ENCODE data around the gene BATF. TPM values are rescaled to one million over a fixed set of nuclear protein-coding genes. Genes with fewer than 3 reads are reported as not detected.
A peak's percentile ranks its signal among the peaks of the same experiment; 100 is the strongest.

The BATF gene
- total RNA-seq, 4 donors from 2014 or later = 3.1 to 28.1 (median 5.9) TPM; not detected in 1

- H3K4me1 ChIP-seq = peaks cover 0 to 12% (median 6%) of the 10 kb centered on the region in 4 donors
- no peaks in the 10 kb centered on the region for H3K36me3 ChIP-seq
- no peak for TF ChIP-seq POLR2A (IDR thresholded peaks at IDR 0.05)
- TF ChIP-seq CTCF (IDR thresholded peaks at IDR 0.05) = no peak
- H3K9me3 ChIP-seq = no peaks in the 10 kb centered on the region
- no peak overlapping the region for H3K4me3 ChIP-seq
- no peaks in the 10 kb centered on the region for H3K27me3 ChIP-seq
- no peak for DNase-seq
- H3K27ac ChIP-seq = peak overlapping the region; percentile 22 to 90 (median 66)
Observed at GRCh38 chr14:75537071-75537470, 14.8 kb downstream of the BATF start.

GRCh38 chr14:75539162-75539560, 16.9 kb downstream of the BATF start:
- TF ChIP-seq POLR2A (IDR thresholded peaks at IDR 0.05) (no peak), CTCF (IDR thresholded peaks at IDR 0.05) (no peak)
- Histone ChIP-seq H3K27me3 (no peaks in the 10 kb centered on the region), H3K4me3 (no peak overlapping the region), H3K4me1 (peaks cover 2 to 25% (median 14%) of the 10 kb centered on the region in 4 donors), H3K9me3 (no peaks in the 10 kb centered on the region), H3K27ac (peak overlapping the region in 2 of 4 donors; percentile 34 to 77), H3K36me3 (no peaks in the 10 kb centered on the region)
- DNase-seq = no peak

- Histone ChIP-seq H3K9me3 (no peaks in the 10 kb centered on the region), H3K36me3 (no peaks in the 10 kb centered on the region), H3K27ac (peak overlapping the region in 3 of 4 donors; percentile 12 to 77 (median 47)), H3K27me3 (no peaks in the 10 kb centered on the region), H3K4me3 (no peak overlapping the region), H3K4me1 (peaks cover 2 to 25% (median 14%) of the 10 kb centered on the region in 4 donors)
- peak in 2 of 3 donors; percentile 61 to 68 for DNase-seq
- TF ChIP-seq POLR2A (IDR thresholded peaks at IDR 0.05) (no peak), CTCF (IDR thresholded peaks at IDR 0.05) (no peak)
Observed at GRCh38 chr14:75539561-75540478, 17.6 kb downstream of the BATF start.

- Histone ChIP-seq H3K4me3 (no peak overlapping the region), H3K4me1 (peaks cover 0 to 25% (median 14%) of the 10 kb centered on the region in 4 donors), H3K9me3 (no peaks in the 10 kb centered on the region), H3K27me3 (no peaks in the 10 kb centered on the region), H3K36me3 (no peaks in the 10 kb centered on the region), H3K27ac (peak overlapping the region in 3 of 4 donors; percentile 12 to 77 (median 47))
- TF ChIP-seq CTCF (IDR thresholded peaks at IDR 0.05) (no peak), POLR2A (IDR thresholded peaks at IDR 0.05) (no peak)
- no peak for DNase-seq
Observed at GRCh38 chr14:75540479-75540851, 18.2 kb downstream of the BATF start.

- Histone ChIP-seq H3K4me1 (peaks cover 0 to 24% (median 11%) of the 10 kb centered on the region in 4 donors), H3K36me3 (no peaks in the 10 kb centered on the region), H3K27ac (peak overlapping the region; percentile 68 to 77 (median 76)), H3K27me3 (no peaks in the 10 kb centered on the region), H3K9me3 (no peaks in the 10 kb centered on the region), H3K4me3 (peak overlapping the region in 1 of 4 donors; percentile 19)
- TF ChIP-seq CTCF (IDR thresholded peaks at IDR 0.05) = no peak
- TF ChIP-seq POLR2A (IDR thresholded peaks at IDR 0.05) = no peak
- DNase-seq = peak in 2 of 3 donors; percentile 75 to 83
Observed at GRCh38 chr14:75542588-75543091, 20.4 kb downstream of the BATF start.

Measured in Peyer's patch (tissue), 4 donors.